ENCODE results near the gene GPR17.

Gene GPR17

DNA sequence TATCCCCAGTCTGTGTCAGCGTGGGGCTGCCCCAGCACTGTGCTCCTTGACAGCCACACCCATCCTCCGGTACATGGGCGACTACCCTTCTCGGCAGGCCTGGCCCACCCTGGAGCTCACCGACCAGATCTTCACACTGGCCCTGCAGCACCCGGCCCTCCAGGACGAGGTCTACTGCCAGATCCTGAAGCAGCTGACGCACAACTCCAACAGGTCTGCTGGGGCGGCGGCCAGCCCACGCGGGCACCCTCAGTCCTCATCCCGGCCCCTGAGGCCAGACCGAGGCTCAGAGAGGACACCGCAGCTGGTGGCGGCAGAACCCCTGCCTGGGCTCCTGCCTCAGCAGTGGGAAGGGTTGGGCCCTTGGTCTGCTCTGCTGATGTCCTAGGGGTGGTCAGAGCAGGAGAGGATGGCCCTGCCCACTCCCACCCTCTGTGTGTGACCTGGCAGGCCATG is 14.4 kb upstream of the GPR17 start:
- H3K27ac ChIP-seq, result no peak overlapping the region
- CTCF ChIA-PET, result interaction anchor here (0.5 kb wide), 1 partner anchor 19 kb away, joined by 4 read pairs; no protein-coding TSS in a partner anchor

GRCh38 chr2:127631997-127632581 is 13.9 kb upstream of the GPR17 start:
- DNase-seq (ENCODE audit: low spot score), result no peak
- CTCF ChIA-PET, result interaction anchor here (0.5 kb wide), 1 partner anchor 18 kb away, joined by 4 read pairs; no protein-coding TSS in a partner anchor
- POLR2A ChIA-PET (ENCODE audit: low non-redundant PET), result no interaction called here
- H3K27ac ChIP-seq, result no peak overlapping the region
- TF ChIP-seq, protein P1, sequence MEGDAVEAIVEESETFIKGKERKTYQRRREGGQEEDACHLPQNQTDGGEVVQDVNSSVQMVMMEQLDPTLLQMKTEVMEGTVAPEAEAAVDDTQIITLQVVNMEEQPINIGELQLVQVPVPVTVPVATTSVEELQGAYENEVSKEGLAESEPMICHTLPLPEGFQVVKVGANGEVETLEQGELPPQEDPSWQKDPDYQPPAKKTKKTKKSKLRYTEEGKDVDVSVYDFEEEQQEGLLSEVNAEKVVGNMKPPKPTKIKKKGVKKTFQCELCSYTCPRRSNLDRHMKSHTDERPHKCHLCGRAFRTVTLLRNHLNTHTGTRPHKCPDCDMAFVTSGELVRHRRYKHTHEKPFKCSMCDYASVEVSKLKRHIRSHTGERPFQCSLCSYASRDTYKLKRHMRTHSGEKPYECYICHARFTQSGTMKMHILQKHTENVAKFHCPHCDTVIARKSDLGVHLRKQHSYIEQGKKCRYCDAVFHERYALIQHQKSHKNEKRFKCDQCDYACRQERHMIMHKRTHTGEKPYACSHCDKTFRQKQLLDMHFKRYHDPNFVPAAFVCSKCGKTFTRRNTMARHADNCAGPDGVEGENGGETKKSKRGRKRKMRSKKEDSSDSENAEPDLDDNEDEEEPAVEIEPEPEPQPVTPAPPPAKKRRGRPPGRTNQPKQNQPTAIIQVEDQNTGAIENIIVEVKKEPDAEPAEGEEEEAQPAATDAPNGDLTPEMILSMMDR (conservative IDR thresholded peaks at IDR 0.05; ENCODE audit: low read depth), result no peak

More for the DNA sequence above, 14.4 kb upstream of the GPR17 start:
- no peak for DNase-seq (ENCODE audit: low spot score)
- POLR2A ChIA-PET (ENCODE audit: low non-redundant PET), result no interaction called here
- TF ChIP-seq, protein P1 (conservative IDR thresholded peaks at IDR 0.05; ENCODE audit: low read depth), result no peak

DNA sequence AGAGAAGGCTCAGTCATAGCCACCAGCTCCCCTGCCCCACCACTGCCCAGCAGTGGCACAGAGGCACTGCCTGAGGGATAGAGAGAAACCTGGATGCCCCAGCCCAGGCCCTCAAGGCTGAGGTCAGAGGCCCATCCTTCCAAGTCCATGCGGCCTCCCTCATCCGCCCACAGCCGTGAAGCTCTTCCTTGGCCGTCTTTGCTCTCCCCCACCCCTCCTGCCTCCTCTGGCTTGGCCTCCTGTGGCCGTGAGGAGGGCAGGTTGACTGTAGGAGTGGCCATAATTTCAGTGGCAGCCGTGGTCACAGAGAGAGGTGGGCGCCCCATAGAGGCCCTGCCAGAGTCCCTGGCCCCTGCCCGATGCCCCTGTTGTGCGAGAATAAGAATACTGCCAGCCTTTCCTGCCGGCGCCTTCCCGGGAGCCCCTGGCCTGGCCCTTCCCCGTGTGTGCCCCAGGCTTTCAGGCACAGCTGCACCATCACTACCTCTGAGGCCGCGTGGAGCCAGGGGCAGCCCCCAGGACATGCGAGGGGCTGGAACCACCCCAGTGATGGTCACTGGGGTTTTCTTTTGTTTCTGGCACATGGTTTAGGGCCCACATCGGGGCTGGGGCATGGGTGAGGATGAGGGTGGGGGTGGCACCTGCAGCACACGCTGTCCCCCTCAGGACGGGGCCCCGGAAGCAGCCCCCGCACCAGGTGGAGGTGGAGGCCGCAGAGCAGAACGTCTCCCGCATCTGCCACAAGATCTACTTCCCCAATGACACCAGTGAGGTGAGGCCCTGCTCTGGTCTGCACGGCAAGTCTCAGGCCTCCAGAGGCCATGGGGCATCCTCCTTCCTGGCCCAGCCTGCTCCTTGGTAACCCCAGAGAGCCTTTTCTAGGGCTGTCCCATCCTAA is 13.1 kb upstream of the GPR17 start:
- no peak overlapping the region for H3K27ac ChIP-seq
- POLR2A ChIA-PET (ENCODE audit: low non-redundant PET), result no interaction called here
- CTCF ChIA-PET, result interaction anchor here (0.6 kb wide), 1 partner anchor 52 kb away, joined by 3 read pairs; no protein-coding TSS in a partner anchor
- TF ChIP-seq, protein P1 (conservative IDR thresholded peaks at IDR 0.05; ENCODE audit: low read depth), result no peak
- DNase-seq (ENCODE audit: low spot score), result no peak

GRCh38 chr2:127633556-127634065 is 12.3 kb upstream of the GPR17 start:
- DNase-seq (ENCODE audit: low spot score), result no peak
- TF ChIP-seq, protein P1 (conservative IDR thresholded peaks at IDR 0.05; ENCODE audit: low read depth), result no peak
- no peak overlapping the region for H3K27ac ChIP-seq
- POLR2A ChIA-PET (ENCODE audit: low non-redundant PET), result no interaction called here
- CTCF ChIA-PET, result interaction anchor here (0.6 kb wide), 1 partner anchor 51 kb away, joined by 3 read pairs; no protein-coding TSS in a partner anchor

DNA sequence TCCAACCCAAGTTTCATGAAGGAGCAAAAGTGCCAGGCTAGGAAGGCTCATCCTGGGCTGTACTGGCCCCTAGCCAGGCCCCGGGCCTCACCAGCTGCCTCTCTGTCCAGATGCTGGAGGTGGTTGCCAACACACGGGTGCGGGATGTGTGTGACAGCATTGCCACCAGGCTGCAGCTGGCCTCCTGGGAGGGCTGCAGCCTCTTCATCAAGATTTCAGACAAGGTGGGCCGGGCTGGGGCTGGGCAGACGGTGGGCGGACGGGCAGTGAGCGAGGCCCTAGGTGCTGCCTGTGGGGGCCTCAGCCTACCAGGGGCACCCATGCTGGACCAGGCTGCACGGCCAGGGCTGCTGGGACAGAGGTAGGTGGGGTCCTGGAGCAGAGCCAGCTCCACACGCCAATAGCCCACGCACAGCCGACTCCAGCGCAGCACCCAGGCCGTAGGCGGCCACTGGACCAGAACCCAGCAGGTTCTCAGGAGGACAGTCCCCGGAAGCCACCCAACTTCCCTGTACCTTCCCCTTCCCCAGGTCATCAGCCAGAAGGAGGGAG is 11.8 kb upstream of the GPR17 start:
- POLR2A ChIA-PET (ENCODE audit: low non-redundant PET), result no interaction called here
- CTCF ChIA-PET, result no interaction called here
- TF ChIP-seq, protein P1 (conservative IDR thresholded peaks at IDR 0.05; ENCODE audit: low read depth), result no peak
- H3K27ac ChIP-seq, result no peak overlapping the region
- no peak for DNase-seq (ENCODE audit: low spot score)
